ENCODE measurements around the gene REX1BD. TPM values are rescaled to one million over a fixed set of nuclear protein-coding genes. Genes with fewer than 3 reads are reported as not detected.
"Not testable (repeated sequence)": the region's sequence is repeated elsewhere in the genome, so short reads cannot be mapped to it uniquely, and the experiment has no call there.

The REX1BD gene
- total RNA-seq = 23.4 TPM

DNA sequence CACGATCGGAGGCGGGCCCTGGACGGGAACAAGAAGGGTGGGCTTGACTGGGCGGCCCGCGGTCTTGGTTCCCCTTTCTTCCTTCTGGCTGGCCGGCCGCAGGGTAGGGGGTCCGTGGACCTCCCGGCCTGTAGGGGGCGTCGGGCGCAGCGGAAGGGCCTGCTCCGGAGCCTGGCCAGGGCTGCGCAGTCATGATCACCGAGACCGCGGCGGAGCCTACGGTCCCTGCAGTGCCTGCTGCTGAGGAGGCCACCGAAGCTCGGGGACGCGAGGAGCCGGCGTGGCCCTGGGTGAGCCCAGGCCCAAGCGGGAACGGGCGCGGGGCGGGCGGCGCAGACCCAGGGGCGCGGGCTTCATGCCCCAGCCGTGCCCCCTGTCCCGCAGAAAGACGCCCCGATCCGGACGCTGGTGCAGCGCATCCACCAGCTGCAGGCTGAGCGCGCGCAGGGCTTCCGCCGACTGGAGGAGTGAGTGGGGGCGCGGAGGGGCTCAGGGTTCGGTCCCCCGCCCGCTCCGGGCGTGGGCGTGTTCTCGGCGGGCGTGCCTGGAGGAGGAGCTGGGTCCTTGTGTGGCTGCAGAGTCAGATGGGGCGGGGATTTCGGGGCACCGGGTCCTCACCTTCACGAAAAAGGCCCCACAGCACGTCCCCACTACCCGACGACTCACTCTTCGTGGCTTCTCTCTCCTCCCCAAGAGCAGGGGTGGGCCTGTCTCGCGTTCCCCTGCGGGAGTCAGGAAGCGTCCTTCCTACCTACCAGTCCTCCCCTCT is at the start of gene REX1BD:
Gene REX1BD (plus strand): TSS at position 188 of the 769 bp plus-strand sequence. CDS start 4 bp downstream, at position 192.
- peak; percentile 81 for DNase-seq

DNA sequence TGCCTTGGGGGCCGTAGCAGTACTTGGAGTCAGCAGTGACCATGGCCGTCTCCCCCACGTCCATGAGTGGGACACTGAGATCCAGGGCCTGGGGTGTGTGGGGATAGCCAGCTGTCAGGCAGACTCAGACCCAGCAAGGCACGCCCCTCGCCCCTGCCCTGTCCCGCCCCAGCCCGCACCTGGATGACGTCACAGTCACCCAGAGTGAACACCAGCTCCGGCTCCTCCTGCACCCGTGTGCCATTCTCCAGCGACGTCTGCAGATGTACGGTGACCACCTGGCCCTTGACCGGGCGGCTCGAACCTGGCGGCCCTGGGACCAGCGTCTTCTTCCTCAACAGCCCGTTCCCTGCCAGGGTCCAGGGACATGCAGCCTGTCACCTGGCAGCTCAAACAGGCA is 49.2 kb upstream of the REX1BD start:
- DNase-seq = no peak

DNA sequence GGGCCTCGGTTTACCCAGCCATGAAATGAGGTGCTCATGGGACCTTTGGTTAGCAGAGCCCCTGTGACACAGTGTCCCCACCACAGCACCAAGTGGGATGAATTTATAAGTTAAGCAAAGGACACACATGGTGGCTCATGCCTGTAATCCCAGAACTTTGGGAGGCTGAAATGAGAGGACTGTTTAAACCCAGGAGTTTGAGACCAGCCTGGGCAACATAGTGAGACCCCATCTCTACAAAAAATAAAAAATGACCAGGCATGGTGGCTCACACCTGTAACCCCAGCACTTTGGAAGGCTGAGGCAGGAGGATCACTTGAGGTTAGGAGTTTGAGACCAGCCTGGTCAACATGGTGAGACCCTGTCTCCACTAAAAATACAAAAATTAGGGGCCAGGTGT is 48.4 kb upstream of the REX1BD start:
- not testable (repeated sequence) for DNase-seq

DNA sequence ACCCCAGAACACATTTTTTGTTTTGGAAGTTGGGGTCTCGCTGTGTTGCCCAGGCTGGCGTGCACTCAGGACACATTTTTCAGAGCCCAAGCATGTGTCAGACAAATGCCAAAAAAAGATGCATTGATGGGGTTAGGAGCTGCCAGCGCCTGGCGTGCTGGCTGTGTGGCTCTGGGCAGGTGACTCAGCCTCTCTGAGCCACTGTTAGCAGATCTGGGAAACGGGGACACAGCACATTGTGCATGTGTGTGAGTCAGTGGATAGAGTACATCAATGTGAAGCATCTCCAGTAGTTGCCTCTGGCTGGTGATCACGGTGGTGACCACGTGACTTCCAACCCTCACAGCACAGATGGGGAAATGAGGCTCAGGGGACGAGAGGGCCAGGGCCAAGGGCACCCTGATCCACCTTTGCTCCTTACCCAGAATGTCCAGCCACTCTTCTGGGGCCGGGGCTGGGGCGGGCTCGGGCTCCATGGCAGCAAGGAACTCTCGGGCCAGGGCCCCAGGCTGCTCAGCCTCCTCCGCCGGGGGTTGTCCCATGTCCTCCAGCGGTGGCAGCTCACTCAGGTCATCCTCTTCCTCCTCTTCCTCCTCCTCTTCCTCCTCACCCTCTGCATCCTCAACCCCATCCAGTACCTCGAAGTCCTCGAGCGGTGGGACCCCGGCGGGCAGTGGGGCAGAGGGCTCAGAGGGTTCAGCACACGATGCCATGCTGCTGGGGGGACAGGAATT is 47.2 kb upstream of the REX1BD start:
- DNase-seq = no peak

DNA sequence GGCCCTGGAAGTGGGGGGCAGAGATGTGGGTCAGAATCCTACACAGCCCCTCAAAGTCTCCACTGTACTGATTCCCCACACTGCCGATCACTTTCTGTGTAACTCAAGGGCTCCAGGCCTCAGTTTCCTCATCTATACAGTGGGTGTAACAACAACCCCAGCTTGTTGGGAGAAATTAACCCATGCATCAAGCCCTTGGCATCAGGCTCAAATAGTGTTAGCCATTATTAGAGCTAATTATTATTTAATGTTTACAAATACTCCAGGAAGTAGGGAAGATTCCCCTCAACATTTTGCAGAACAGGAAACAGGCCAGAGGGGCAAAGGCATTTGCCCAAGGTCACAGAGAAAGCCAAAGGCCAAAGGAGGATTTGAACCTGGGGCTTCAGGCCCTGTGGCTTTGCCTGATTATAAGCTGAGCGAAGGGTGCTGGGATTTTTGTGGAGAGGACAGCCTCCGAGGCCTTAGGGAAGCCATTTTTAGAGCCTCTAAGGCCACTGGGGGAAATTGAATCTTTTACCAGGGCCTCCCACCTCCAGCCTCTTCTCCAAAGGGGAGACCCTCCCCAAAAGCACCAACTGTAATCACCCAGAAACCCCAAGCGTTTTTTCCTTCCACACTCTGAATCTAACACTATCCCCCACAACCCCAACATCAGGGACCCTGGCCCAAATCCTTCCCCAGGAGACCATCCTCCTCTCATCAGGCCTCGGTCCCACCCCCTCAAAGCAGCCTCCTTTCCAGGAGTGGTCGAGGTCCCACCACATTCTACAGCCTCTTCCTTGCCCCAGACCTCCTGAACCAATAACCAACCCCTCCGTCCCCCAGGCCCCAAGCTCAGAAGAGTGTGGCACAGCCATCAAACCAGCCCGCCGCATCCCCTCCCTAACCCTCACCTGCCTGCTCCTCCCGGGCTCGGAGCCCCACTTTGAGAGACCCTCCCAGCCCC is 46.3 kb upstream of the REX1BD start:
- no peak for DNase-seq

DNA sequence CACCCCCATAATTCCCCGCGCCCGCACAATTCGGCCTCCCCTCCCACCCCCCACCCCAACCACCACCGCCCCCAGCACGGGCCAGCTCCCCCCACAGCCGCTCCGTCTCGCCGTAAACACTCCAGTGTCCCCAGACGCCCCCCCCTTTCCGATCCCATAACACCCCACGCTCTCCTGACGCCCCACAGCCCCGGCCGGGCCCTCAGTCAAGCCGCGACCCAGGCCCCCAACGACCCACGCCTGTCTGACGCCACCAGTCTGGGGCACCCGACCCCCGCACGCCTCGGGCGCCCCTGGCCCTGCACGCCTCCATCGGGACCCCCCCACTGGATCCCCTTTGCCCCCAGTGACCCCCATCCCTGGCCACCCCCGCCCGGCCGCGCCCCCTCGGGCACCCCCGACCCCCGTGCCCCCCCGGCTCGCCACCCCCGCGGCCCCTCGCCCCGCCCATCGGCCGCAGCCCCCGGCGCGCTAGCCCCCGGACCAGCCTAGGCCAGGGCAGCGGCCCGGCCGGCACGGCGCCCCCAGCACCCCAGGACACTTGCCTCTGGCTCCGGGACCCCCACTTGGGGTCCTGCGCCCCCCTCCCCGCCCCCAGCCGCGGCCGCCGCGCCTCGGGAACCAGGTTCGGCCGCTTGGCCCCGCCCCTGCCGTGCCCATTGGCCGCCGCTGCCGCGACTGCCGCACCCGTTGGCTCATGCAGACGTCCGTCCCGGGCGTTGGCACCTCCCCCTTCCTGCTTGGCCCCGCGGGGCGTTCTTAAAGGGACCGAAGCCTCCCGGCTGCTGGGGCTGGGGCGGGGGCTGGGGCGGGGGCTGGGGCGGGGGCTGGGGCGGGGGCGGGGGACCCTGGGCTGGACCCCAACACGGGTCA is 45.4 kb upstream of the REX1BD start, which contains the start of gene FKBP8:
Gene FKBP8 (minus strand): TSS at position 633 of the 873 bp plus-strand sequence. CDS start 1,603 bp downstream, outside the sequence.
- DNase-seq = peak; percentile 78

DNA sequence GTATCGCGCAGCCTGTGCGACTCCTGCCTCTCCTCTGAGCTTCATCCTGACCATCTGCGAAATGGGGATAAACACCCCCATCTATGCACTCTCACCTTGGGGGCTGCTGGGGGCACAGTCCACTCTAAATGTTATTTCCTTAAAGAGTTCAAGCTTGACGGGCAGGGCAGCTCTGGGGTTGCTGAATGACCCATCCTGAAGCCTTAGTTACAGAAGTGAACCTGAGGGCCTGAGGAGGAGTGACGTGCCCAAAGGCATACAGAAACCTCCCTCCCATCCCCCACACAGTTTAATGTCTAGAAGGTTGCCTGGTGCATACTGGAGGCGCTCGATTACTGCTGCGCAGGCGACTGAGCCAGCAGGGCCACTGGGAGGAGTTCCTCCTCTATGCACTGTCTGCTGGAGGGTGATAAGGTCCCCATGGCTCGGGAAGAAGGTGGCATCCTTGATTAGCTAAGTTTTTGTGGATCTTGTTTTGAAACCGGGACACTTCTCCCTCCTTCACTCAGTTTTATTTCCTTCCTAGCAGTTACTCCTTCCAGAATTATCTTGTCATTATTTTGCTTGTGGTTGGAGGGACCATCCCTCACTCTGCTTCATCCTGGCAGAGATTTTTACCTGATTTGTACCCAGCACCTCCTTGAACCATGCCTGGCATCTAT is 44.7 kb upstream of the REX1BD start:
- DNase-seq = no peak

DNA sequence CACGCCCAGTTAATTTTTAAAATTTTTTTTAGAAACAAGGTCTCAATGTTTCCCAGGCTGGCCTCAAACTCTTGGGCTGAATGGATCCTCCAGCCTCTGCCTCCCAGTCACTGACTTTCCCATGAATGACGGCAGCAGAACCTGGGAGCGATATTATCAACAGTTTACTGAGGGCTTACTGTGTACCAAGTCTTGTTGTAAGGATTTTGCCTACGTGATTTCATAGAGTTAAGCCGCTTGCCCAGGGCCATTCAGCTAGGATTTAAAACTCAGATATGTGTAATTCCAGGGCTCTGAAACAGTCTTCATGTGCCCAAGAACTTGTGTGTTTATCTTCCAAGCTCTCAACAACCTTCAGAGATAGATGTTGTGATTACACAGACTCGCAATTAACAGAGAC is 37.0 kb upstream of the REX1BD start:
- DNase-seq = no peak

DNA sequence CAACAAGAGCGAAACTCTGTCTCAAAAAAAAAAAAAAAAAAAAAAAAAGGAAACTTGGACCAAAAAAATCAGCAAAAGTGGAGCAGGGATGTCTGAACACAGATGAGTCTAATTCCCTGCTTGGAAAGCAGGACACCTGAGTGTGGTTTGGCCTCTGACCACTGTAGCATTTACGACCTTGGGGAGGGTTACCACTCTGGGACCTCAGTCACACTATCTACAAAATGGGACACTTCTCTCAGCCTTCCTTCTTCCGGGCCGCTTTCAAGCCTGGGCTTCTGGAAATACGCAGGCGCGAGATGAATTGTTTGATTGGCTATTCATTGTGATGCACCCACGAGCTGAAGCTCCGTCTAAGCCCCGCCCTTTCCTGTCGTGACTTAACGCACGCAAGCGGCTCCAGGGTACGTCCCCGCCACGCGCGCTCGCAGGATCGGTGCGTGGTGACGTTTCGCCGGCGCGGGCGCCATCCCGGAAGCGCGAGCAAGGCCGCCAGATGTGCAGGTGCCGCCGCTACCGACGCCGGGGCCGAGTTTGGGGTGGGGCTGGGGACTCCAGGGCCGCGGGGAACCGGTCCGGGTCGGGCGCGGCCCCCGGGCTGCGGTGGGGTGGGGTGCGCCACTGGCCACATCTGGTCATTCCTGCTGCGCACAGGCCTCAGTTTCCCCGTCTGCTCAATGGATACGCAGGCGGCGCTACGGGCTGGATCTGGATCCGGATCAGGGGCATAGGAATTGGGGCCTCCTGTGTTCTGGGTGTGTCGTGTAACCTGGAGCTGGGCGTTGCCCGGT is 31.0 kb upstream of the REX1BD start, which contains the start of gene KXD1:
Gene KXD1 (plus strand): TSS at position 460 of the 791 bp plus-strand sequence. CDS start 4,187 bp downstream, outside the sequence.
- peak; percentile 99 for DNase-seq

DNA sequence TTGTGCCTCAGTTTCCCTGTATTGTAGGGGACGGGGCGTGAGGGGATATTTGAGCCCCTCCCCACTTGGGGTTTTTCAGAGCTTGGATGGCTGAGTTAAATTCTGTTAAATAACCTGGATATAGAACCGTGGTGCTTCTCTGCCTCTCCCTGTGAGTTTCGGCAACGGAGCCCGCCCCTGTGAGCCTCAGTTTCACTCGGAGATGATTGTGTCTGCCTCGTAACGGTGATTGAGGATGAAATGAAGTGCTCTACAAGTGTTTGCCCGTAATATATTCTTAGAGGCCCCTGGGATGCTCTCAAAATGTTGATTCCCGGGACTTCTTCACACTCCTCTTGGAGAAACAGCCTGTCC is 30.4 kb upstream of the REX1BD start:
- no peak for DNase-seq

DNA sequence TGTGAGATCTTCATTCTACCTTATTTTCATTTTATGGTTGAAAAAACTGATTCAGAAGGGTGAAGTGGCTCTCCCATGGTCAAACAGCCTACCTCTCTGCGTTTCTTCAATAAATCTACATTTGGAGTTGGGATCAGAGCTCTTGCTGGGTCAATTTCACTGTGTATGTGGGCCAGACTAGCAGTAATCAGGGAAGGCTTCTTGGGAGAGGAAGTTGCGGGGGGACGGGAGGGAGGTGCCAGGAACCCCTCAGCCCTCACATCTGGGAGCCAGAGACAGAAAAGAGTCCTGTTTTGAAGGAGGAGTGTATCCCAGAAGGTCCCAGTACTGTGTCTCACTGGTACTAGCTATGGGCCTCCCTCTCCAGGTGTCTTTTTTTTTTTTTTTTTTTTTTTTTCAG is 30.0 kb upstream of the REX1BD start:
- DNase-seq = no peak

DNA sequence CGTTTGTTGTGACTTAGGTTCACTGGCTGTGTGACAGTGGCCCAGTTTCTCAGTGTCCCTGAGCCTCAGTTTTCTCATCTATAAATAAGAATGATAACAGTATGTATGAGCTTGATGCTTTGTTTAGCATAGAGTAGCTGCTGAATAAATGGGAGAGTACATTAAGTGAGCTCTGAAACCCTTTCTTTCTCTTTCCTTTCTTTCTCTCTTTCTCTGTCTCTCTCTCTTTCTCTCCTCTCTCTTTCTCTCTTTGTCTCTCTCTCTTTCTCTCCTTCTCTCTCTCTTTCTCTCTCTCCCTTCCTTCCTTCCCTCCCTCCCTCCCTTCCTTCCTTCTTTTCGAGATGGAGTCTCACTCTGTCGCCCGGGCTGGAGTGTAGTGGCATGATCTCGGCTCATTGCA is 28.9 kb upstream of the REX1BD start:
- DNase-seq = no peak

DNA sequence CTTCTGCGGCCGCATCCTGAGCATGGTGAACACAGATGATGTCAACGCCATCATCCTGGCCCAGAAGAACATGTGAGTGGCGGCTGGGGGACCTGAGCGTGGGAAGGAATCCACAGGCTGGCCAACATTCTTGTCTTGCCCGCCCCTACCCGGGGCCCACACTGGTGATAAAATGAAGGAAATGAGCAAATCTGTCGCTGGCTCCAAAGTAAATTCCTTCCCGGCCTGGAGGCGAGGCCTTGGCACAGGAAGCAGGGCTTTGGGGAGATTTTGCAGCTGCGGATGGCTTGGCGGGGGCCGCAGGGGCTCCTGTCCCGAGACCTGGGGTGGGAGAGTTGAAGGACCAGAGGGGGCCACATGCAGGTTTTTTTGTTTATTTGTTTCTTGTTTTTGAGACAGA is 26.5 kb upstream of the REX1BD start:
- DNase-seq = peak; percentile 16

DNA sequence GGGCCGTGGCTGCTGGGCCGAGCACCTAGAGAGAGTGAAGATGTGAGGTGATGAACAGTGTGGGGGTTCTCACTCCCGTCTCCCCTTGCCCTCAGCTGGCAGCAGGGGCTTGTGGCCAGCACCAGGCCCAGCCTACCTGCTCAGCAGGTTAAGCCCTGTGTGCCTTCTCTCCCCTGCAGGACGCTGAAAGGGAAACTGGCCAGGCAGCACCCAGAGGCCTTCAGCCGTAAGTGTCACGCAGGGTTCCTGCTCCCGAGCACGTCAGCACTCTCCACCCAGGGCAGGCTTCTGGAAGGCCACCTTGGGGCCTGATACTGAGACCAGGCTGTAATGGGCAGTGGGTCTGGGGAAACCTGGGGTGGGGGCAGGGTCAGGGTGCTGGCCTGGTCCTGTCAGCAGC is 21.6 kb upstream of the REX1BD start:
- DNase-seq = no peak

DNA sequence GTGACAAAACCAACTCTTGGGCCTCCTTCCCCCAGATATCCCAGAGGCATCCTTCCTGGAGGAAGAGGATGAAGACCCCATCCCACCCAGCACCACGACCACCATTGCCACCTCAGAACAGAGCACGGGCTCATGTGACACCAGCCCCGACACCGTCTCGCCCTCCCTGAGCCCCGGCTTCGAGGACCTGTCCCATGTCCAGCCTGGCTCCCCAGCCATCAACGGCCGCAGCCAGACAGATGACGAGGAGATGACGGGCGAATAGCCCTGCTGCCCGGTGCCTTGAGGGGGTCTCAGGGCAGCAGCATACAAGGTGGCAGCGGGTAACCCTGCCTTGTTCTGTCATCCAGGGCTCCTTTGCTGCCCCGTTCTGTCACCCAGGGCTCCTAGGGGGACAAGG is 20.2 kb upstream of the REX1BD start:
- no peak for DNase-seq

DNA sequence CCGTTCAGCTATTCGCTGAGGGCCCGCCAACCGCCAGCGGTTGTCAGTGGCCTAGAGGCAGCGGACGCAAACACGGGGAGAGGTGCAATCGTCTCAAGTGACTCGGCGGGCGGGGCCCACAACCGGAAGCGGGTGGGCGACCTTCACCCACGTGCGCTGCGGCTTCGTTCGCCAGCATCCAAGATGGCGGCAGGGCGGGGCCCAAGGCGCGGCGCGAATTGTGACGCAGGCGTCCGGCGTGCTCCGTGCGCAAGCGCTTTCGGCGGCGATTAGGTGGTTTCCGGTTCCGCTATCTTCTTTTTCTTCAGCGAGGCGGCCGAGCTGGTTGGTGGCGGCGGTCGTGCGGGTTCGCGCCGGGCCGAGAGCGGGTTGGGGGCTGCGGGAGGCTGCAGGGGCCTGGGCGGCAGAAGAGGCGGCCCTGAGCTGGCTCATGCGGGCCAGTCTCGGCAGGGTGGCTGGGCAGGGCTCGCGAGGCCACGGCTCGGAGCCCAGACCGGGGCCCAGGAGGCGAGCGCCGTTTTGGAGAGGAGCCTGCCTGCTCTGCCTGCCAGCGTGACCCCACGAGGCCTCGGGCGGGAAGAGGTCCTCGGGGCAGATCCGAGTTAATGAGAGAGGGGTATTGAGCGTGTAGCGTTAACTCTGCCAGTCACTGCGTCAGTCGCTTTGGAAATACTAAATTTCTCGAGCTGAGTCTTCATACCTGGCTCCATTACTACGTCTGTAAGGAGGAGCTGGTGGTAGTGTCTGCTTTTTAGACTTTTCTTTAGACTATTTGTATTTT is 16.8 kb upstream of the REX1BD start, which contains the start of gene UBA52:
Gene UBA52 (plus strand): TSS at position 294 of the 781 bp plus-strand sequence. CDS start 1,444 bp downstream, outside the sequence.
- DNase-seq = peak; percentile 94

DNA sequence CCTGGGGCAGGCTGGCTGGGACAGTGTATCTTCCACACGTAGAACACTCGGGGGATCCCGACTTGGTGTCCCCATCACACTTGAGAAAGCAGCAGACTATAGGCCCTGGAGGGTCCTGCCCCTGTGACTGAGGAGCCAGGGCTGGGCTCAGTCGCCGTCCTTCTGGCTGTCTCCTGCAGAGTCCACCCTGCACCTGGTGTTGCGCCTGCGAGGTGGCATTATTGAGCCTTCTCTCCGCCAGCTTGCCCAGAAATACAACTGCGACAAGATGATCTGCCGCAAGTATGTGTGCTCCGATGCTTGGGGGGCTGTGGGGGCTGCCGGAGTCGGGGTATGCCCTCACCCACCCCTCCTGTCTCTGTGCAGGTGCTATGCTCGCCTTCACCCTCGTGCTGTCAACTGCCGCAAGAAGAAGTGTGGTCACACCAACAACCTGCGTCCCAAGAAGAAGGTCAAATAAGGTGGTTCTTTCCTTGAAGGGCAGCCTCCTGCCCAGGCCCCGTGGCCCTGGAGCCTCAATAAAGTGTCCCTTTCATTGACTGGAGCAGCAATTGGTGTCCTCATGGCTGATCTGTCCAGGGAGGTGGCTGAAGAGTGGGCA is 13.8 kb upstream of the REX1BD start:
- no peak for DNase-seq

DNA sequence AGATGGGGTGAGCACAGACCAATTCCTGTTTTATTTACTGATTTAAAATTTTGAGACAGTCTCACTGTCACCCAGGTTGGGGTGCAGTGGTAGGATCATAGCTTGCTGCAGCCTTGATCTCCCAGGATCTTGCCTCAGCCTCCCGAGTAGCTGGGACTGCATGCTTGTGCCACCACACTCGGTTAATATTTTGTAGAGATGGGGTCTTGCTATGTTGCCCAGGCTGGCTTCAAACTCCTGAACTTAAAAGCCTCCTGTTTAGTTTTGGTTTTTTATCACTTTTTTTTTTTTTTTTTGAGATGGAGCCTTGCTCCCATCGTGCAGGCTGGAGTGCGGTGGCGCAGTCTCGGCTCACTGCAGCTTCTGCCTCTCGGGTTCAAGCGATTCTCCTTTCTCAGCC is 12.2 kb upstream of the REX1BD start:
- no peak for DNase-seq

Measured in skin of body (tissue), 2 donors.